ENCODE data around the gene PHGDH.

The PHGDH gene

DNA sequence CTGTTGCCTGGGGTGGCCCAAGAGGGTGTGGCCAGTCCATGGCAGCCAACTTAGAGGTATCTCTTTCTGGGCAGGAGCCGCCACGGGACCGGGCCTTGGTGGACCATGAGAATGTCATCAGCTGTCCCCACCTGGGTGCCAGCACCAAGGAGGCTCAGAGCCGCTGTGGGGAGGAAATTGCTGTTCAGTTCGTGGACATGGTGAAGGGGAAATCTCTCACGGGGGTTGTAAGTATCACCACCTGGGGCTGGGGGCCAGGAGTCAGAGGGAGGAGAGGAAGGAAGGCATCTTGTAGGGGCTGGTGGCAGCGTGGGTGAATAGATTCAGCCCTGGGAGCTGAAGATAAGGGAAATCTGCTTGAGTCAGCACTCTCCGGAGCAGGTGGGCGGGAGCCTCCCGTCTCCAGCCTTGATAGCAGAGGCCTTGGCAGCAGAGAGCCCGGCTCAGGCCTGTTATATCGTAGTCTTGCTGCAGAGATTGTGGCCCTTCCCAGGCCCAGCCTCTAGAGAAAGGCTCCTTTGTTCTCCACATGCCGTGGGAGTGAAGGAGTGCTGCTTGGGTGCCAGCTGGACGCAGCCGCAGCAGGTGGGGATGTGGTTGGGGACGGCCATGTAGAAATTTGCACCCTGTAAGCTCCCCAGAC lies 25.4 kb downstream of the PHGDH start:
- no peak for DNase-seq (ENCODE audit: insufficient read length, low spot score)
- TF ChIP-seq POU2F2 (IDR thresholded peaks at IDR 0.05; ENCODE audit: low read depth, low read length) (no peak), SPI1 (IDR thresholded peaks at IDR 0.05; ENCODE audit: low read depth, low read length) (no peak)
- FAIRE-seq, result no peak

DNA sequence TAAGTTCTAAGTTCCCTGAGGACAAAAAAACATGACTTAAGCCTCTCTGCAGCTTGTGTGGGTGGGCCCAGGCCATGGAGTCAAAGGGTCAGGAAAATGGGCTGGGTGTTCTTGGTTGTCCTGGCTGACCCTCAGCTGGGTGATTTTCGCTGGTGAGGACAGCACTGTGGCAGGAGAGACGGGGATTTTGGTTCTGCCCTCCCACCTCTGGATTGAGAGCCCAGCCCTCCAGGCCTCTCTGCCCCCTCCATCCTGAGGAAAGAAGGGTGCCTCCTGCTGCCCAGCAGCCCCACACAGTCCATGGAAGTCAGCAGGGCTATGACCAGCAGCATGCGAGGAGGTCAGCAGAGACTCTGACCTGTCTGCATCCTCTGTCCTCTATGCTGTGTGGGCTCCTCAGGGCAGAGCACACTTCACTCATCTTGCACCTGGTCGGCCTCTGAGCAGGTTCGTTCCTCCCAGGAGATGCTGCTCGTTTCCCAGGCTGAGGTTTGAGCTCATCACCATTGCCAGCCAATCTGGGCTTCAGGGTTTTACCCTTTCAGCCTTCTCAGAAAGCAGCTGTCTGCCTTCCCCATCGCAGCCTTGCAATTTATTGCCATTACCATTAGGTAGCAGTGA lies 26.5 kb downstream of the PHGDH start:
- FAIRE-seq (no peak), DNase-seq (ENCODE audit: insufficient read length, low spot score) (no peak)
- TF ChIP-seq TAF1 (IDR thresholded peaks at IDR 0.05; ENCODE audit: low read depth, low read length) (no peak), POU2F2 (IDR thresholded peaks at IDR 0.05; ENCODE audit: low read depth, low read length) (no peak), POLR2AphosphoS5 (IDR thresholded peaks at IDR 0.05; ENCODE audit: low read depth, low read length) (no peak), POLR2A (IDR thresholded peaks at IDR 0.05; ENCODE audit: low read depth, low read length) (no peak), PAX5 (IDR thresholded peaks at IDR 0.05; ENCODE audit: insufficient read depth, low read length, severe bottlenecking) (no peak), SPI1 (IDR thresholded peaks at IDR 0.05; ENCODE audit: low read depth, low read length) (no peak)

DNA sequence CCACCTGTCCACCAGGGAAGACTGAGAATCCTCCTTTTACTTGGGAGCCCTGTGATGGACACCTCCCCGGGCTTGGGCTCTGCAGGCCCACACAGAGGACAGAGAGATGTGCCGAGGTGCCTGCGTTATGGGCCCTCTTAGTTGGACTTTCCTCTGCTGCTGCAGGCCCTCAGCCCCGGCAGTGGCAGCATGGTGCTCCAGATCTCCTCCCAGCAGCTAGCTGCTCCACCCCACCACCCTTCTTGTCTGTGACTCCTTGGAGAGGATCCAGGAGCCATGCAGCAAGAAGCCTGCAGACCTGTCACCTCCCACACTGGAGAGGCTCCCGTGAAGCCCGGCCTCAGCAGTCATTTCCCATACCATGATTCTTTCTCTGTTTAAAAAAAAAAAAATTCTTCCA lies 27.4 kb downstream of the PHGDH start:
- DNase-seq (ENCODE audit: insufficient read length, low spot score) (no peak), FAIRE-seq (no peak)
- no peak for TF ChIP-seq POLR2A (IDR thresholded peaks at IDR 0.05; ENCODE audit: low read depth, low read length)
- no peak for TF ChIP-seq TAF1 (IDR thresholded peaks at IDR 0.05; ENCODE audit: low read depth, low read length)
- no peak for TF ChIP-seq POU2F2 (IDR thresholded peaks at IDR 0.05; ENCODE audit: low read depth, low read length)

DNA sequence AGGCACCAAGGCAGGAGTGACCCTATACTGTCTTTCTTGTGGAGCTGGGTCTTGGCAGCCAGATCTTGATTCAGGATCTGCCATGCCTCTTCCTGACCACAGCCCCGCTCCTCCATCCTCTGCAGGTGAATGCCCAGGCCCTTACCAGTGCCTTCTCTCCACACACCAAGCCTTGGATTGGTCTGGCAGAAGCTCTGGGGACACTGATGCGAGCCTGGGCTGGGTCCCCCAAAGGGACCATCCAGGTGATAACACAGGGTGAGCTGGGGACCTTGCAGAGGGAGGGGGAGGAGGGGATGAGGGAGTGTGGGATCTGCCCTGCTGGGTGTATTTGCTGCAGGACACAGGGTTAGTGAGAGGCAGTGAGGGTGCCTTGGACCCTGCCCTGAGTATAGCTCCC lies 28.5 kb downstream of the PHGDH start:
- FAIRE-seq (no peak), DNase-seq (ENCODE audit: insufficient read length, low spot score) (no peak)
- no peak for TF ChIP-seq POU2F2 (IDR thresholded peaks at IDR 0.05; ENCODE audit: low read depth, low read length)
- TF ChIP-seq TAF1 (IDR thresholded peaks at IDR 0.05; ENCODE audit: low read depth, low read length), result no peak
- TF ChIP-seq POLR2A (IDR thresholded peaks at IDR 0.05; ENCODE audit: low read depth, low read length), result no peak
- TF ChIP-seq PAX5 (IDR thresholded peaks at IDR 0.05; ENCODE audit: insufficient read depth, low read length, severe bottlenecking), result no peak
- TF ChIP-seq POLR2AphosphoS5 (IDR thresholded peaks at IDR 0.05; ENCODE audit: low read depth, low read length), result no peak

DNA sequence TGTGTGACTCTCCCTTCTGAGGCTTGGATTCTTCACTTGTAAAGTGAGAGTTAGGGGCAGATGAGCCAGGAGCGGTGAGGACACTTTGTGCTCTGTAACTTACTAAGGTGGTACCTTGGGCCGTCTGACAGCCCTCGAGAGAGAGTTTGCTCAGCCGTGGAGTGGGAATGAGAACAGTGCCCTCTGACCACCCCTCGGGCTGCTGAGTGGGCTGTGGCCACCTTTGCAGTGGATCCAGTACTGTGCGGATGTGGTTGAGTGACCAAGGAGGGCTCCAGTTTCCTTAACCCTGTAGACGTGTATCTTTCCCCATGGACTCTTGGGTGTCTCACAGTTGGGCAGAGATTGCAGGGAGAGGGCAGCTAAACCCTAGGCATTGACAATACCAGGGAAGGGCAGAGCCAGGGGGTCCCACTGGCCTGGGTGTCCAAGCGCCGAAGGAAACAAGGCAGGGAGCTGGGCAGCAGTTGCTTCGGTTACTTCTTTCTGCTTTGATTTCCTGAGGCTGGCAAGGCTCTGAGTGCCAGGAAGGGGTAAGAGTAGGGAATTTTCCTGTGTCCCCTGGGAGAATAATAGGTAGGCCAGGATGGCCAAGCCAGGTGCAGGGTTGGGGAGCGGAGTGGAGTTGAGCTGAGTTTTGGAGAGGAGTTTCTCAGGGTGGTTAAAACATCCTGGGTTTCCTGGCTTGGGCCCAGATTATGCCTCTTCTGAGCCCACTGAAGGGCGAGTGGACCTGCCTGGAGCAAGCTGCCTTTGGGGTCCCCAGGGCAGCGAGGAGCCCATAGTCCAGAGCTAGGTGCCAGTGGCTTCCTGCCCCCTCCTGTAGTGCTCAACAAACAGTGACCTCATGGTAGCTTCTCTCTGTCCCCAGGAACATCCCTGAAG lies 29.4 kb downstream of the PHGDH start:
- DNase-seq (ENCODE audit: insufficient read length, low spot score) (no peak), FAIRE-seq (no peak)
- no peak for TF ChIP-seq POLR2AphosphoS5 (IDR thresholded peaks at IDR 0.05; ENCODE audit: low read depth, low read length)
- TF ChIP-seq POLR2A (IDR thresholded peaks at IDR 0.05; ENCODE audit: low read depth, low read length), result no peak
- no peak for TF ChIP-seq POU2F2 (IDR thresholded peaks at IDR 0.05; ENCODE audit: low read depth, low read length)
- no peak for TF ChIP-seq PAX5 (IDR thresholded peaks at IDR 0.05; ENCODE audit: insufficient read depth, low read length, severe bottlenecking)
- TF ChIP-seq SPI1 (IDR thresholded peaks at IDR 0.05; ENCODE audit: low read depth, low read length), result no peak
- no peak for TF ChIP-seq TAF1 (IDR thresholded peaks at IDR 0.05; ENCODE audit: low read depth, low read length)

DNA sequence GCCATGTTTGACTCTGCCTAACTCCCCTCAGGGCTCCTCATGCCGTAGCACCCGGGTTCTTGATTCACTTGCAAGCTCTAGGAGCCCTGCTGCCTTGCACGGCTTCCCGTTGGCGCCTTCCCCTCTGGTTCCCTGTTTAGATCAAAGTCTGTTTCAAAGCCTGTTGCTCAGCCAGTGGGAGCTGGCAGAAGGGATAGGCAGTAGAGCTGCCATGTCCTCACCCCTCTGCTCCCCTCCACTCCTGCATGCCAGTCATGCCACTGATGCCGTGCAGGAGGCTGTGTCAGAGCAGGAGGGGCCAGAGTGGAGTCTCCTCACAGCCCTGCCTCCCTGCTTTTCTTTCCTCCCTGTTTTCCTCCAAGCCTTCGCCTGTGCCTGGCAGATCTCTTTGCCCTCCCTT lies 30.5 kb downstream of the PHGDH start:
- TF ChIP-seq PAX5 (IDR thresholded peaks at IDR 0.05; ENCODE audit: insufficient read depth, low read length, severe bottlenecking) (no peak), POLR2AphosphoS5 (IDR thresholded peaks at IDR 0.05; ENCODE audit: low read depth, low read length) (no peak), POU2F2 (IDR thresholded peaks at IDR 0.05; ENCODE audit: low read depth, low read length) (no peak), SPI1 (IDR thresholded peaks at IDR 0.05; ENCODE audit: low read depth, low read length) (no peak), POLR2A (IDR thresholded peaks at IDR 0.05; ENCODE audit: low read depth, low read length) (no peak), TAF1 (IDR thresholded peaks at IDR 0.05; ENCODE audit: low read depth, low read length) (no peak)
- DNase-seq (ENCODE audit: insufficient read length, low spot score) (no peak), FAIRE-seq (no peak)

DNA sequence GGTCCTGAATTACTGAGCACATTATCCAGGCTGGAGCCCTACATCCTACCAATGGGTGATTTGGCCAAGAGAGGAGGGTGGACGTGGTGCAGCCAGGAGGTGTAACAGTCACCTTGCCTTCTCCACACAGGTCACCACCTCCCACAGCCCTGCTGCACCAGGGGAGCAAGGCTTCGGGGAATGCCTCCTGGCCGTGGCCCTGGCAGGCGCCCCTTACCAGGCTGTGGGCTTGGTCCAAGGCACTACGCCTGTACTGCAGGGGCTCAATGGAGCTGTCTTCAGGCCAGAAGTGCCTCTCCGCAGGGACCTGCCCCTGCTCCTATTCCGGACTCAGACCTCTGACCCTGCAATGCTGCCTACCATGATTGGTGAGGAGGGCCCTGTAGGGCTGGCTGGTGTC lies 30.9 kb downstream of the PHGDH start:
- TF ChIP-seq TAF1 (IDR thresholded peaks at IDR 0.05; ENCODE audit: low read depth, low read length), result no peak
- TF ChIP-seq SPI1 (IDR thresholded peaks at IDR 0.05; ENCODE audit: low read depth, low read length), result no peak
- TF ChIP-seq POLR2A (IDR thresholded peaks at IDR 0.05; ENCODE audit: low read depth, low read length), result no peak
- no peak for TF ChIP-seq POLR2AphosphoS5 (IDR thresholded peaks at IDR 0.05; ENCODE audit: low read depth, low read length)
- TF ChIP-seq PAX5 (IDR thresholded peaks at IDR 0.05; ENCODE audit: insufficient read depth, low read length, severe bottlenecking), result no peak
- no peak for TF ChIP-seq POU2F2 (IDR thresholded peaks at IDR 0.05; ENCODE audit: low read depth, low read length)
- FAIRE-seq, result no peak
- DNase-seq (ENCODE audit: insufficient read length, low spot score), result no peak

DNA sequence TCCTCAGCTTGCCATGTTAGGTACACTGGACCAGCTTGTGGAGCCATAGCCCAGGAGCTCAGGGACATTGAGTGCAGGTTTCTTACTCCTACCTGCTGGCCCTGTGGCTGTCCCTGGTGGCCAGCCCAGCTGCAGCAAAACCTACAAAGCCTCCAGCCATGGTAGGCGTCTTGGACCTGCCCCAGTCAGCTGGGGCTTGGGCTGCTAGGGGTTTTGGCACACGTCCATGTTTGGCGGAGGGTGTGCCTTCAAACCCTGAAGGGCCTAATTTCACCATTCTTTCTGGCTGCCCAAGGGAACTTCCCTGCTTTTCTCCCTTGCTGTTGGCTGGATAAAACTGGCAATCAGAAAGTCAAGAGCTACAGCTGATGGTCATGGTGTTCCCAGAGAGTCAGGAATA lies 31.6 kb downstream of the PHGDH start:
- FAIRE-seq (no peak), DNase-seq (ENCODE audit: insufficient read length, low spot score) (no peak)
- TF ChIP-seq POLR2AphosphoS5 (IDR thresholded peaks at IDR 0.05; ENCODE audit: low read depth, low read length) (no peak), PAX5 (IDR thresholded peaks at IDR 0.05; ENCODE audit: insufficient read depth, low read length, severe bottlenecking) (no peak), POU2F2 (IDR thresholded peaks at IDR 0.05; ENCODE audit: low read depth, low read length) (no peak), POLR2A (IDR thresholded peaks at IDR 0.05; ENCODE audit: low read depth, low read length) (no peak), TAF1 (IDR thresholded peaks at IDR 0.05; ENCODE audit: low read depth, low read length) (no peak), SPI1 (IDR thresholded peaks at IDR 0.05; ENCODE audit: low read depth, low read length) (no peak)

DNA sequence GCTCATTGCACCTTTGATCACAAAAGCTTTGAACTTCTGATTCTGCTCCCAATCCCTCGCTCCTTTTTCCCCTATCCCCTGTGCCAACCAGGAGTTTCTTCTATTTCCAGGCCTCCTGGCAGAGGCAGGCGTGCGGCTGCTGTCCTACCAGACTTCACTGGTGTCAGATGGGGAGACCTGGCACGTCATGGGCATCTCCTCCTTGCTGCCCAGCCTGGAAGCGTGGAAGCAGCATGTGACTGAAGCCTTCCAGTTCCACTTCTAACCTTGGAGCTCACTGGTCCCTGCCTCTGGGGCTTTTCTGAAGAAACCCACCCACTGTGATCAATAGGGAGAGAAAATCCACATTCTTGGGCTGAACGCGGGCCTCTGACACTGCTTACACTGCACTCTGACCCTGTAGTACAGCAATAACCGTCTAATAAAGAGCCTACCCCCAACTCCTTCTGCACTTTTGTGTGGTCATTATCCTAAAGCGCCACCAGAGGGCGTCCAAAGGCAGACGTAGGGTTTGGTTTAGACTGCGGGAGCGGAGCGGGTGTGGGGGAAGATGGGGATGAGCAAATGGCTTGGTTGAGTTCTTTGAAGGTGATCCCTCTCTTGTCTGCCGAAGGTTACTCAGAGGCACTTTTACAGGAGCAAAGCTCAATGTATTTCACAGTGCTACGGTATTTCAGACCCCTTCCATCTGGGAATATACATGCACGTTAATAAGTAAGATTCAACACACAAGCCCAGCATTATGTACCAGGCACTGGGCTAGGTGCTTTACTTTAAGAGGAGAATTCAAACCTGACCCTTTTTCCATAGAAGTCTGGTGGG lies 32.3 kb downstream of the PHGDH start:
- FAIRE-seq, result peak; percentile 87
- DNase-seq (ENCODE audit: insufficient read length, low spot score), result peak; percentile 58
- TF ChIP-seq POU2F2 (IDR thresholded peaks at IDR 0.05; ENCODE audit: low read depth, low read length) (no peak), POLR2AphosphoS5 (IDR thresholded peaks at IDR 0.05; ENCODE audit: low read depth, low read length) (no peak), PAX5 (IDR thresholded peaks at IDR 0.05; ENCODE audit: insufficient read depth, low read length, severe bottlenecking) (no peak), TAF1 (IDR thresholded peaks at IDR 0.05; ENCODE audit: low read depth, low read length) (no peak), POLR2A (IDR thresholded peaks at IDR 0.05; ENCODE audit: low read depth, low read length) (no peak), SPI1 (IDR thresholded peaks at IDR 0.05; ENCODE audit: low read depth, low read length) (no peak)
